Activated T-cell treated with anti-CD3 and anti-CD28 coated beads, Interleukin-2, amount 50 U/mL, for 24 hours (primary cell): Measurements from ENCODE around the gene LRTM2.
A peak's percentile ranks its signal among the peaks of the same experiment; 100 is the strongest.

Experiments
- DNase-seq: peaks from one replicate; pipeline ENCODE4 v3.0.0-alpha.2; 2020
- H3K27ac Mint-ChIP-seq: 2 replicates; pipeline ENCODE4 v1.8.0; 2020; ENCODE audit warnings: mild to moderate bottlenecking, mixed read lengths
- H3K27me3 Mint-ChIP-seq: 2 replicates; pipeline ENCODE4 v1.8.0; 2020; ENCODE audit warnings: mixed read lengths
- H3K36me3 Mint-ChIP-seq: 2 replicates; pipeline ENCODE4 v1.8.0; 2020; ENCODE audit warnings: low read depth, mixed read lengths
- H3K4me1 Mint-ChIP-seq: 2 replicates; pipeline ENCODE4 v1.8.0; 2020; ENCODE audit warnings: low read depth, mixed read lengths
- H3K4me3 Mint-ChIP-seq: 2 replicates; pipeline ENCODE4 v1.8.0; 2020; ENCODE audit warnings: mild to moderate bottlenecking, moderate library complexity, mixed read lengths
- H3K9me3 Mint-ChIP-seq: 2 replicates; pipeline ENCODE4 v1.8.0; 2020; ENCODE audit warnings: mixed read lengths

LRTM2 gene

DNA sequence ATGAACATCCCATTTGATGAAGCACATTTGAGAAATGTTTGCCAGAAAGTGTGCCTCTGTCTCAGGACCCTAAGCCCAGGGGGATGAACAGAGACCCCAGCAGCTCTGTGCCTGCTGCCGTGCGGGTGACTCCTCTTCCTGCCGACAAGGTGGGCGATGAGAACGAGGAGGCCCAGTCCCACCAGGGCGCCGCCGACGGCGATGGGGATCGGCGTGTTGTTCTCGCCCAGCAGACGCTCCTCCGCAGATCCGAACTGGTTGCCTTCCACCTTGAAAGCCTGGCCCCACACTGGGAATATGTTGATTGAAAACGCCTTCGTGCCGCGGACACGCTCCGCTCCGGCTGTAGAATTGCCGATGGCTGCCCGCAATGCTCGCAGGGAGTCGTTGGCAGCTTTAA lies 44.1 kb downstream of the LRTM2 start:
- Mint-ChIP-seq H3K4me1 (no peaks in the 10 kb centered on the region), H3K27me3 (peaks cover 38% of the 10 kb centered on the region), H3K36me3 (no peaks in the 10 kb centered on the region), H3K27ac (no peak overlapping the region), H3K4me3 (no peak overlapping the region), H3K9me3 (peaks cover 1% of the 10 kb centered on the region)
- DNase-seq: peak; percentile 8

DNA sequence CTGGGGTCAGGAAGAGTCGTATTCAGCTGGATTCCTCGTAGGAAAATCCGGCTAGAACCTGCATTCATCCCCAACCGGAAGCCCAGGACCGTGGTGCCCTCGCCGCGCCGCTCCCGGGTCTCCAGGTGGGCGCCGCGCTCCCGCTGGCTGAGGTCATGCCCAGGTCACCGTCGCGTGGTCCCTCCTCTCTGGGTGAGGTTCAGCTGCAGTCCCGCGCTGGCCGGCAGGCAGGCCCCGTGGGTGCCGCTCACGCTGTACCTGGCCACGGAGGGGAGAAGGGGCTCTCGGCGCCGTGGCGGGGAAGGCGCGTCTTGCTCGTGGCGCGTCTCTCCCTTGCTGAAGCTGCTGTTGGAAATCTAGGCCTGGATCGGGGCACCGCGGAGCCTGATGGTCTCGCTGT lies 44.5 kb downstream of the LRTM2 start:
- Mint-ChIP-seq H3K4me1 (no peaks in the 10 kb centered on the region), H3K4me3 (no peak overlapping the region), H3K36me3 (no peaks in the 10 kb centered on the region), H3K27me3 (peaks cover 40% of the 10 kb centered on the region), H3K9me3 (peaks cover 3% of the 10 kb centered on the region), H3K27ac (no peak overlapping the region)
- DNase-seq: no peak

GRCh38 chr12:1865284-1865866 lies 45.0 kb downstream of the LRTM2 start:
- no peak for DNase-seq
- H3K36me3 Mint-ChIP-seq: no peaks in the 10 kb centered on the region
- no peaks in the 10 kb centered on the region for H3K4me1 Mint-ChIP-seq
- peaks cover 3% of the 10 kb centered on the region for H3K9me3 Mint-ChIP-seq
- H3K4me3 Mint-ChIP-seq: no peak overlapping the region
- H3K27ac Mint-ChIP-seq: no peak overlapping the region
- H3K27me3 Mint-ChIP-seq: peaks cover 40% of the 10 kb centered on the region

GRCh38 chr12:1869145-1869544 lies 48.8 kb downstream of the LRTM2 start:
- H3K27ac Mint-ChIP-seq: no peak overlapping the region
- no peaks in the 10 kb centered on the region for H3K4me1 Mint-ChIP-seq
- DNase-seq: peak; percentile 19
- H3K4me3 Mint-ChIP-seq: no peak overlapping the region
- H3K27me3 Mint-ChIP-seq: peaks cover 35% of the 10 kb centered on the region
- no peaks in the 10 kb centered on the region for H3K36me3 Mint-ChIP-seq
- peaks cover 13% of the 10 kb centered on the region for H3K9me3 Mint-ChIP-seq

GRCh38 chr12:1870086-1870485 lies 49.7 kb downstream of the LRTM2 start:
- H3K9me3 Mint-ChIP-seq: peaks cover 13% of the 10 kb centered on the region
- H3K27me3 Mint-ChIP-seq: peaks cover 28% of the 10 kb centered on the region
- no peaks in the 10 kb centered on the region for H3K36me3 Mint-ChIP-seq
- H3K4me1 Mint-ChIP-seq: no peaks in the 10 kb centered on the region
- no peak overlapping the region for H3K27ac Mint-ChIP-seq
- no peak overlapping the region for H3K4me3 Mint-ChIP-seq
- no peak for DNase-seq

DNA sequence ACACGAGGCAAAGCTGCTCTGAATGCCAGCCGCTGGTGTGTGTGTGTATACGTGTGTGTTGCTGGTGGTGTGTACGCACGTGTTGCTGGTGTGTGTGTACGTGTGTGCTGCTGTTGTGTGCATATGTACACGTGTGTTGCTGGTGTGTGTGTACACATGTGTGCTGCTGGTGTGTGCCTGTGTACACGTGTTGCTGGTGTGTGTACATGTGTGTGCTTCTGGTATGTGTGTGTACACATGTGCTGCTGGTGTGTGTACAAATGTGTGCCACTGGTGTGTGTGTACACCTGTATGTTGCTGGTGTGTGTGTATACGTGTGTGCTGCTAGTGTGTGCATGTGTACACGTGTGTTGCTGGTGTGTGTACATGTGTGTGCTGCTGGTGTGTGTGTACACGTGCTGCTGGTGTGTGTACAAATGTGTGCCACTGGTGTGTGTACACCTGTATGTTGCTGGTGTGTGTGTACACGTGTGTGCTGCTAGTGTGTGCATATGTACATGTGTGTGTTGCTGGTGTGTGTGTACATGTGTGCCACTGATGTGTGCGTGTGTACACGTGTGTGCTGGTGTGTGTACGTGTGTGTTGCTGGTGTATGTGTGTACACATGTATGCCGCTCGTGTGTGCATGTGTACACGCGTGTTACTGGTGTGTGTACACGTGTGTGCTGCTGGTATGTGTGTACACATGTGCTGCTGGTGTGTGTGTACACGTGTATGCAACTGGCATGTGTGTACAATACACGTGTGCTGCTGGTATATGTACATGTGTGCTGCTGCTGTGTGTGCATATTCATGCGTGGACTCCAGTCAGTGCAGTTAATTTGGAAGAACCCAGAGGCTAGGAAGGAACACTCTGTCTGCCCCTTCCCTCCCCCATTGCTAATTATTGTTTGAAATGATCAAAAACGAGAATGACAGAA lies 50.9 kb downstream of the LRTM2 start:
- DNase-seq: no peak
- no peak overlapping the region for H3K27ac Mint-ChIP-seq
- H3K9me3 Mint-ChIP-seq: peaks cover 13% of the 10 kb centered on the region
- H3K4me3 Mint-ChIP-seq: no peak overlapping the region
- peaks cover 20% of the 10 kb centered on the region for H3K27me3 Mint-ChIP-seq
- no peaks in the 10 kb centered on the region for H3K36me3 Mint-ChIP-seq
- H3K4me1 Mint-ChIP-seq: no peaks in the 10 kb centered on the region

GRCh38 chr12:1872001-1872400 lies 51.6 kb downstream of the LRTM2 start:
- no peak for DNase-seq
- Mint-ChIP-seq H3K36me3 (no peaks in the 10 kb centered on the region), H3K4me1 (no peaks in the 10 kb centered on the region), H3K27me3 (peaks cover 17% of the 10 kb centered on the region), H3K9me3 (peaks cover 13% of the 10 kb centered on the region), H3K27ac (no peak overlapping the region), H3K4me3 (no peak overlapping the region)

DNA sequence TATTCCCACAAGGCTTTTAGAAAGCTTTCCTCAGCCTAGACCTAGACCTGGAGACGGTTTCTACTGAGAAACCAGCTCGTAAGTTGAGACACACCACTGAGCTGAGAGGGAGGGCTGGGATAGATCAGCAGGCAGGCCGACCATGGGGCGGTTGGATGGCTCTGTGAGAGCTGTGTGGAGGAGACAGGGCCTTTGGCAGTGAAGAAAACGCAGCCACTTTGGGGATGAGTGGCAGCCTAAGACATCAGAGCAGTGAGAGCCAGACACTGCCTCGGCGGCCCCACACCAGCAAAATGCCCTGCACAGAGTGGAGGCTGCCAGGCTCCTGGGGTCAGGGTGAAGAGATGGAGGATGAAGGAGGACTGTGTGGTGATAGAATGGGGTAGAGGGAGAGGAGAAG lies 52.1 kb downstream of the LRTM2 start:
- no peaks in the 10 kb centered on the region for H3K36me3 Mint-ChIP-seq
- DNase-seq: no peak
- H3K27ac Mint-ChIP-seq: no peak overlapping the region
- H3K4me3 Mint-ChIP-seq: no peak overlapping the region
- H3K9me3 Mint-ChIP-seq: peaks cover 13% of the 10 kb centered on the region
- peaks cover 13% of the 10 kb centered on the region for H3K27me3 Mint-ChIP-seq
- no peaks in the 10 kb centered on the region for H3K4me1 Mint-ChIP-seq

- H3K36me3 Mint-ChIP-seq: no peaks in the 10 kb centered on the region
- H3K9me3 Mint-ChIP-seq: peaks cover 13% of the 10 kb centered on the region
- H3K4me3 Mint-ChIP-seq: no peak overlapping the region
- peaks cover 4% of the 10 kb centered on the region for H3K27me3 Mint-ChIP-seq
- no peak overlapping the region for H3K27ac Mint-ChIP-seq
- no peak for DNase-seq
- no peaks in the 10 kb centered on the region for H3K4me1 Mint-ChIP-seq
These were observed 53.5 kb downstream of the LRTM2 start for GRCh38 chr12:1873531-1874510.

DNA sequence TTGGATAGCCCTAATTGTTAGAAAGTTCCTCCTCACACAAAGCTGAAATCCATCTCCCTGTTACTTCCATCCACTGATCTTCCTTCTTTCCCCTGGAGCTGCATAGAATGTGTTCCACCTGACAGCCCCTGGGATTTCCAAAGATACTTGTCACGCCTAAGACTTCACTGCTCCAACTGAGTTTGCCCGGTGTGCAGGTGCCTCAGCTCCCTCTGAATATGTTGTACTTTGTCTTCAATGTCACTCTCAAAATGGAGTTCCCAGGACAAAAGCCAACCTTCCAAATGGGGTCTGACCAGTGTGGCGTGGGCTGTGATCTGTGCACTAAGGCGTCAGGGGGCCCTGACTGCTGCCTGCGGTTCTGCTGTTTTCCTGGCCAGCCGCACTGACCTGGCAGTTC lies 55.2 kb downstream of the LRTM2 start:
- no peaks in the 10 kb centered on the region for H3K27me3 Mint-ChIP-seq
- no peak overlapping the region for H3K27ac Mint-ChIP-seq
- no peak overlapping the region for H3K4me3 Mint-ChIP-seq
- no peaks in the 10 kb centered on the region for H3K36me3 Mint-ChIP-seq
- peaks cover 8% of the 10 kb centered on the region for H3K9me3 Mint-ChIP-seq
- no peaks in the 10 kb centered on the region for H3K4me1 Mint-ChIP-seq
- DNase-seq: peak; percentile 2

DNA sequence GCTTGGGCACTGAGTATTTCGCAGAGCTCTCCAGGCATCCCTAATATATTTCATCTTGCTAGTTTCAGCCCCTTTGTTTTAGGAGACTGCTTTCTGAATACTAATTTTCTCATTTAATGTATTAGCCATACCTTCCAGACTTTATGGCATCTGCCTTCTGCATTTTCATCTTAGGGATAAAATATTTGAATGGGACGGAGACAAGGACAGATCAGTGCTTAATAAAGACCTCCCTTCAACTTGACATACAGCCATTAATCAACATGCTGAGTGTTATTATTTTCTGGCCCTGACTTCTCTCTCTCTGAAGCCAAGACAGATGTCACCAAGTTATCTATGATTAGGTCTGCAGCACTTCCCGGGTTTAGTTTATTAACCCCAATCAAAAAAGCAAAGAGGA lies 55.7 kb downstream of the LRTM2 start:
- H3K27me3 Mint-ChIP-seq: no peaks in the 10 kb centered on the region
- no peak for DNase-seq
- H3K27ac Mint-ChIP-seq: no peak overlapping the region
- no peaks in the 10 kb centered on the region for H3K4me1 Mint-ChIP-seq
- H3K9me3 Mint-ChIP-seq: peaks cover 5% of the 10 kb centered on the region
- H3K36me3 Mint-ChIP-seq: no peaks in the 10 kb centered on the region
- no peak overlapping the region for H3K4me3 Mint-ChIP-seq

GRCh38 chr12:1877169-1877878 lies 57.0 kb downstream of the LRTM2 start:
- no peak overlapping the region for H3K4me3 Mint-ChIP-seq
- no peaks in the 10 kb centered on the region for H3K36me3 Mint-ChIP-seq
- H3K4me1 Mint-ChIP-seq: no peaks in the 10 kb centered on the region
- no peaks in the 10 kb centered on the region for H3K27me3 Mint-ChIP-seq
- no peak overlapping the region for H3K27ac Mint-ChIP-seq
- DNase-seq: no peak
- H3K9me3 Mint-ChIP-seq: no peaks in the 10 kb centered on the region

- no peak overlapping the region for H3K27ac Mint-ChIP-seq
- no peaks in the 10 kb centered on the region for H3K36me3 Mint-ChIP-seq
- no peaks in the 10 kb centered on the region for H3K4me1 Mint-ChIP-seq
- H3K27me3 Mint-ChIP-seq: no peaks in the 10 kb centered on the region
- no peak overlapping the region for H3K4me3 Mint-ChIP-seq
- no peaks in the 10 kb centered on the region for H3K9me3 Mint-ChIP-seq
- no peak for DNase-seq
These were observed 57.8 kb downstream of the LRTM2 start for GRCh38 chr12:1878214-1878613.

DNA sequence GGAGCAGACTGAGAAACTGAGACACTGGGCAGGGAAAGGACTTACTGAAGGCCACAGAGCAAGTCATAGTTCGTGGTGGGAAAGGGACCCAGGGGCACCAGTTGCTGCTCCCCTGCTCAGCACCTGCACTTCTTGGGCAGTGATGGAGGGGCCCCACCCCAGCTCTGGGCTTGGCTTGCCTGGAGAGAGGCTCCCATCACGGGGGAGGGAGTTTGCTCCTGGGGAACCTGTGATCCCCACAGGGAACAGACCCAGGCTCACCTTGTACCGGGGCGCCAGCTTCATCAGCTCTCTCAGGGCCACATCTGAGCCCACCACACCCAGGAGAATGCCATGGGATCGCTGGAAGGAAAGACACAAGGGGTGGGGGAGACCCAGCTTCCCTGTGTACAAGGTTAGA lies 58.3 kb downstream of the LRTM2 start:
- H3K9me3 Mint-ChIP-seq: no peaks in the 10 kb centered on the region
- H3K4me1 Mint-ChIP-seq: no peaks in the 10 kb centered on the region
- H3K27ac Mint-ChIP-seq: no peak overlapping the region
- no peaks in the 10 kb centered on the region for H3K27me3 Mint-ChIP-seq
- H3K36me3 Mint-ChIP-seq: no peaks in the 10 kb centered on the region
- no peak overlapping the region for H3K4me3 Mint-ChIP-seq
- DNase-seq: peak; percentile 12
